CD4-positive, alpha-beta memory T cell (primary cell): ENCODE data around the gene ZNF470. TPM values are rescaled to one million over a fixed set of nuclear protein-coding genes. Genes with fewer than 3 reads are reported as not detected.

ENCODE experiments used
- CTCF ChIA-PET: fragments of 350-600 bp; sonication (Branson Sonifier 250); formaldehyde crosslinking; loops from one replicate; lab custom pipeline; 2021; ENCODE audit warnings: inconsistent platforms; ENCODE audit not compliant: partially characterized antibody; lab: Charles Lee
- POLR2A ChIA-PET: fragments of 350-600 bp; sonication (Branson Sonifier 250); formaldehyde crosslinking; loops from one replicate; lab custom pipeline; 2021; ENCODE audit not compliant: partially characterized antibody; lab: Charles Lee
- DNase-seq, 5 donors: peaks; one replicate each; pipeline versions ENCODE4 v3.0.0 to v3.0.0-alpha.2; 2020 to 2022; ENCODE audit warnings: mixed read lengths in 1 of 5
- H3K27ac ChIP-seq: one replicate; pipeline ENCODE4 v1.7.0; 2013; ENCODE audit warnings: low read depth, low read length
- H3K27me3 ChIP-seq: 2 replicates; pipeline ENCODE4 v1.7.0; 2013; ENCODE audit warnings: mild to moderate bottlenecking, low read length, moderate library complexity; ENCODE audit not compliant: insufficient read depth
- H3K36me3 ChIP-seq: 2 replicates; pipeline ENCODE4 v1.7.0; 2013; ENCODE audit warnings: mild to moderate bottlenecking, low read length, moderate library complexity; ENCODE audit not compliant: insufficient read depth
- H3K4me1 ChIP-seq: 2 replicates; pipeline ENCODE4 v1.7.0; 2013; ENCODE audit warnings: mild to moderate bottlenecking, low read length, moderate library complexity; ENCODE audit not compliant: insufficient read depth
- H3K4me3 ChIP-seq, 2 donors: one replicate each; pipeline ENCODE4 v1.7.0; 2013; ENCODE audit warnings: low read length in 2 of 2, mild to moderate bottlenecking in 1 of 2
- H3K9me3 ChIP-seq, 2 donors: one replicate each; pipeline ENCODE4 v1.7.0; 2013; ENCODE audit warnings: low read length in 2 of 2, control low read depth in 1 of 2; ENCODE audit not compliant: control insufficient read depth in 1 of 2
- H3K27ac Mint-ChIP-seq, 7 donors: one replicate each; pipeline ENCODE4 v1.8.0; 2020 to 2021; ENCODE audit warnings: mixed read lengths in 7 of 7, mild to moderate bottlenecking in 6 of 7, inconsistent platforms in 3 of 7, moderate library complexity in 3 of 7
- H3K27me3 Mint-ChIP-seq, 2 donors: one replicate each; pipeline ENCODE4 v1.8.0; 2020 to 2021; ENCODE audit warnings: mixed read lengths in 2 of 2
- H3K36me3 Mint-ChIP-seq, 2 donors: one replicate each; pipeline ENCODE4 v1.8.0; 2020 to 2021; ENCODE audit warnings: mixed read lengths in 2 of 2, inconsistent platforms in 1 of 2, mild to moderate bottlenecking in 1 of 2
- H3K4me1 Mint-ChIP-seq, 4 donors: one replicate each; pipeline ENCODE4 v1.8.0; 2020 to 2021; ENCODE audit warnings: mixed read lengths in 4 of 4, mild to moderate bottlenecking in 1 of 4
- H3K4me3 Mint-ChIP-seq, 8 donors: one replicate each; pipeline ENCODE4 v1.8.0; 2020 to 2021; ENCODE audit warnings: mixed read lengths in 8 of 8, mild to moderate bottlenecking in 7 of 8, moderate library complexity in 6 of 8, inconsistent platforms in 3 of 8
- H3K9me3 Mint-ChIP-seq, 8 donors: one replicate each; pipeline ENCODE4 v1.8.0; 2020 to 2021; ENCODE audit warnings: mixed read lengths in 8 of 8, mild to moderate bottlenecking in 5 of 8, inconsistent platforms in 3 of 8, moderate library complexity in 1 of 8
- intact Hi-C: fragments of 100-400 bp; cut with micrococcal nuclease; formaldehyde crosslinking; loops from one replicate; pipeline ENCODE4 v1.15.1; 2023
- polyA plus RNA-seq, 2 donors: library from polyadenylated mRNA; unstranded; fragments of 300-500 nt; fragmentation: Illumina TruSeq; gene quantifications; one replicate each; pipeline ENCODE4 v1.2.3, GENCODE V29; 2021
- total RNA-seq, 2 experiments: library from RNA; stranded (reverse); gene quantifications; one replicate each; pipeline ENCODE4 v1.2.3, GENCODE V29; 2021

ZNF470 gene
- total and polyA plus RNA-seq, 4 experiments from 2014 or later = 1.2 to 5.0 (median 3.8) TPM

- H3K27me3 Mint-ChIP-seq = no peaks in the 10 kb centered on the region
- H3K4me1 ChIP-seq = no peaks in the 10 kb centered on the region
- H3K27ac ChIP-seq = no peak overlapping the region
- no peak for DNase-seq
- no peak overlapping the region for H3K4me3 Mint-ChIP-seq
- intact Hi-C loops = no loop called here
- H3K27me3 ChIP-seq = no peaks in the 10 kb centered on the region
- no peak overlapping the region for H3K27ac Mint-ChIP-seq
- peaks cover 0 to 1% (median 0%) of the 10 kb centered on the region in 4 donors for H3K4me1 Mint-ChIP-seq
- H3K36me3 Mint-ChIP-seq = peaks cover 61 to 62% of the 10 kb centered on the region in 2 donors
- H3K9me3 ChIP-seq = peaks cover 5 to 66% of the 10 kb centered on the region in 2 donors
- CTCF ChIA-PET = no interaction called here
- H3K4me3 ChIP-seq = no peak overlapping the region
- peaks cover 28% of the 10 kb centered on the region for H3K36me3 ChIP-seq
- POLR2A ChIA-PET = no interaction called here
- H3K9me3 Mint-ChIP-seq = peaks cover 0 to 93% (median 72%) of the 10 kb centered on the region in 8 donors
Observed at GRCh38 chr19:56622374-56622773, 55.1 kb downstream of the ZNF470 start.

GRCh38 chr19:56623006-56623405 lies 55.7 kb downstream of the ZNF470 start:
- Histone ChIP-seq H3K27me3 (no peaks in the 10 kb centered on the region), H3K9me3 (peaks cover 5 to 62% of the 10 kb centered on the region in 2 donors), H3K36me3 (peaks cover 24% of the 10 kb centered on the region), H3K4me3 (no peak overlapping the region), H3K4me1 (no peaks in the 10 kb centered on the region), H3K27ac (no peak overlapping the region)
- Mint-ChIP-seq H3K36me3 (peaks cover 55 to 56% of the 10 kb centered on the region in 2 donors), H3K27ac (no peak overlapping the region), H3K9me3 (peaks cover 0 to 93% (median 71%) of the 10 kb centered on the region in 8 donors), H3K4me3 (no peak overlapping the region), H3K4me1 (peaks cover 0 to 1% (median 0%) of the 10 kb centered on the region in 4 donors), H3K27me3 (no peaks in the 10 kb centered on the region)
- intact Hi-C loops = no loop called here
- ChIA-PET POLR2A (no interaction called here), CTCF (no interaction called here)
- DNase-seq = no peak

GRCh38 chr19:56625708-56626107 lies 58.4 kb downstream of the ZNF470 start:
- Histone ChIP-seq H3K36me3 (peaks cover 24% of the 10 kb centered on the region), H3K27me3 (no peaks in the 10 kb centered on the region), H3K4me3 (no peak overlapping the region), H3K9me3 (peaks cover 11 to 65% of the 10 kb centered on the region in 2 donors), H3K4me1 (no peaks in the 10 kb centered on the region), H3K27ac (no peak overlapping the region)
- DNase-seq = no peak
- Mint-ChIP-seq H3K27ac (peak overlapping the region in 1 of 7 donors; percentile 44), H3K4me3 (no peak overlapping the region), H3K9me3 (peaks cover 2 to 94% (median 73%) of the 10 kb centered on the region in 8 donors), H3K36me3 (peaks cover 41 to 42% of the 10 kb centered on the region in 2 donors), H3K4me1 (peaks cover 0 to 1% (median 0%) of the 10 kb centered on the region in 4 donors), H3K27me3 (no peaks in the 10 kb centered on the region)
- intact Hi-C loops = no loop called here
- ChIA-PET CTCF (no interaction called here), POLR2A (no interaction called here)

DNA sequence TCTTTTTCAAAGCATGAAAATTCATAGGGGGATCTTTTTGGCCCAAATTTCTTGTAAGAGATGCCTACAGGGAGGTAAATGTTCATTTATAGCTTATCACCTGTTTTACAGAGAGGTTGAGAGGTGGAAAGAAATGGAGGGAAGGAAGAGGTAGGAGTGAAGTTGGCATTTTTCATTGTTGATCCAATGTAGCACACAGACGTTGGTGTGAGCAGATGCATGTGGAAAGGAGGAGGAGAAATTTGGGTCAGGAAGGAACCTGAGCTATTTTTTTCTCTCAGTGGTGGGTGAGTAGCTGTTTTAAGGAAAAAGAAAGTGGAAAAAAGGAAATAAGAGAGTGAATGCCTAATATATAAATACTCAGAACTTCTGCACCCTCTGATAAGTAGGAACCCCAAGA lies 65.8 kb downstream of the ZNF470 start:
- peaks cover 5 to 90% (median 82%) of the 10 kb centered on the region in 8 donors for H3K9me3 Mint-ChIP-seq
- peaks cover 6 to 18% of the 10 kb centered on the region in 2 donors for H3K9me3 ChIP-seq
- POLR2A ChIA-PET = no interaction called here

GRCh38 chr19:56637976-56638555 lies 70.8 kb downstream of the ZNF470 start:
- Mint-ChIP-seq H3K27me3 (no peaks in the 10 kb centered on the region), H3K27ac (peak overlapping the region in 1 of 7 donors; percentile 21), H3K9me3 (peaks cover 6 to 83% (median 69%) of the 10 kb centered on the region in 8 donors), H3K36me3 (peaks cover 15 to 17% of the 10 kb centered on the region in 2 donors), H3K4me3 (no peak overlapping the region), H3K4me1 (peaks cover 0 to 4% (median 1%) of the 10 kb centered on the region in 4 donors)
- Histone ChIP-seq H3K4me1 (no peaks in the 10 kb centered on the region), H3K4me3 (no peak overlapping the region), H3K27me3 (no peaks in the 10 kb centered on the region), H3K27ac (no peak overlapping the region), H3K36me3 (no peaks in the 10 kb centered on the region), H3K9me3 (no peaks in the 10 kb centered on the region)
- peak in 2 of 5 donors; percentile 6 to 19 for DNase-seq
- CTCF ChIA-PET = no interaction called here
- intact Hi-C loops = no loop called here
- POLR2A ChIA-PET = no interaction called here

More for the DNA sequence above, 65.8 kb downstream of the ZNF470 start:
- H3K4me1 Mint-ChIP-seq = no peaks in the 10 kb centered on the region
- H3K27me3 ChIP-seq = no peaks in the 10 kb centered on the region
- no peak overlapping the region for H3K4me3 Mint-ChIP-seq
- H3K4me1 ChIP-seq = no peaks in the 10 kb centered on the region
- H3K27me3 Mint-ChIP-seq = no peaks in the 10 kb centered on the region
- no peaks in the 10 kb centered on the region for H3K36me3 ChIP-seq
- intact Hi-C loops = no loop called here
- peaks cover 15 to 24% of the 10 kb centered on the region in 2 donors for H3K36me3 Mint-ChIP-seq
- CTCF ChIA-PET = no interaction called here
- H3K27ac Mint-ChIP-seq = no peak overlapping the region
- H3K27ac ChIP-seq = no peak overlapping the region
- no peak overlapping the region for H3K4me3 ChIP-seq
- no peak for DNase-seq

Other genes with a start within 250 kb of the ZNF470 start
- 1 to 10 TPM; 7.3 to 7.8 TPM for gene ZNF582, start 173.9 kb upstream of the ZNF470 start, total RNA-seq
- 1 to 10 TPM; 3.0 to 6.5 TPM for gene ZNF582, start 173.9 kb upstream of the ZNF470 start, polyA plus RNA-seq
- gene ZNF583, start 163.1 kb upstream of the ZNF470 start, total RNA-seq = 10 to 100 TPM in 1 of 2 experiments, 1 to 10 TPM in 1; 9.2 to 14.4 TPM
- gene ZNF583, start 163.1 kb upstream of the ZNF470 start, polyA plus RNA-seq = 10 to 100 TPM; 10.2 to 16.5 TPM
- under 1 TPM in 1 of 2 experiments, not detected in 1; 0.15 TPM for gene ZNF667, start 90.1 kb upstream of the ZNF470 start, total RNA-seq
- gene ZNF667, start 90.1 kb upstream of the ZNF470 start, polyA plus RNA-seq = under 1 TPM; 0.09 to 0.23 TPM
- 1 to 10 TPM; 1.1 to 1.7 TPM for gene ZNF471, start 59.6 kb upstream of the ZNF470 start, total RNA-seq
- gene ZNF471, start 59.6 kb upstream of the ZNF470 start, polyA plus RNA-seq = under 1 TPM; 0.31 to 0.89 TPM
- gene ZFP28, start 28.5 kb upstream of the ZNF470 start, total RNA-seq = 1 to 10 TPM; 8.3 to 8.8 TPM
- 1 to 10 TPM; 1.5 to 3.0 TPM for gene ZFP28, start 28.5 kb upstream of the ZNF470 start, polyA plus RNA-seq
- 1 to 10 TPM; 8.2 to 8.3 TPM for gene ZNF71, start 27.8 kb downstream of the ZNF470 start, total RNA-seq
- 10 to 100 TPM in 1 of 2 donors, 1 to 10 TPM in 1; 7.1 to 13.7 TPM for gene ZNF71, start 27.8 kb downstream of the ZNF470 start, polyA plus RNA-seq
- gene SMIM17, start 75.7 kb downstream of the ZNF470 start, total RNA-seq = not detected
- gene SMIM17, start 75.7 kb downstream of the ZNF470 start, polyA plus RNA-seq = not detected
- 1 to 10 TPM; 3.2 to 3.8 TPM for gene ZNF835, start 104.3 kb downstream of the ZNF470 start, total RNA-seq
- gene ZNF835, start 104.3 kb downstream of the ZNF470 start, polyA plus RNA-seq = 1 to 10 TPM in 1 of 2 donors, under 1 TPM in 1; 0.64 to 3.7 TPM